ENCODE data around the gene DNAJB5.

- no peak for TF ChIP-seq POLR2AphosphoS5 (IDR thresholded peaks at IDR 0.05)
- no peak for TF ChIP-seq CTCF (IDR thresholded peaks at IDR 0.05)
- TF ChIP-seq EP300 (IDR thresholded peaks at IDR 0.05), result no peak
- no peak for TF ChIP-seq POLR2A (IDR thresholded peaks at IDR 0.05)
Measured at GRCh38 chr9:34958411-34958982, 31.0 kb upstream of the DNAJB5 start.
